HepG2 (cell line): ENCODE results near the gene PRM2. TPM values are rescaled to one million over a fixed set of nuclear protein-coding genes. Genes with fewer than 3 reads are reported as not detected.

Experiments
- BHLHE40 ChIP-seq: IDR thresholded peaks from 2 replicates; pipeline ENCODE4 v1.6.1; 2011; ENCODE audit warnings: low read length, improper control_type of control experiment
- HMG20A ChIP-seq: IDR thresholded peaks from 2 replicates; pipeline ENCODE4 v1.6.1; 2016; ENCODE audit warnings: borderline replicate concordance
- HOMEZ ChIP-seq: IDR thresholded peaks from 2 replicates; pipeline ENCODE4 v1.6.1; 2016; ENCODE audit warnings: low read depth
- HOXA7 ChIP-seq: sonication (generic); formaldehyde crosslinking; IDR thresholded peaks from 2 replicates; pipeline ENCODE4 v1.8.1; 2022; ENCODE audit warnings: mild to moderate bottlenecking, missing genetic modification reagents, moderate library complexity
- HOXD1 ChIP-seq: sonication (generic); formaldehyde crosslinking; IDR thresholded peaks from 2 replicates; pipeline ENCODE4 v1.5.0; 2020; ENCODE audit warnings: missing genetic modification reagents
- MLLT10 ChIP-seq: sonication (generic); formaldehyde crosslinking; IDR thresholded peaks from 2 replicates; pipeline ENCODE4 v1.4.0; 2020; ENCODE audit warnings: missing genetic modification reagents
- NFRKB ChIP-seq: fragments of 450-650 bp; IDR thresholded peaks from 2 replicates; pipeline ENCODE4 v1.6.1; 2017
- PAXIP1 ChIP-seq: sonication (generic); formaldehyde crosslinking; conservative IDR thresholded peaks from 2 replicates; pipeline ENCODE4 v1.4.0; 2020; ENCODE audit warnings: mild to moderate bottlenecking, missing genetic modification reagents, moderate library complexity
- POLR2A ChIP-seq, 2 experiments: IDR thresholded peaks; 2 replicates each; pipeline ENCODE4 v1.6.1; 2011; ENCODE audit warnings: low read depth in 2 of 2, low read length in 2 of 2, mild to moderate bottlenecking in 1 of 2, moderate library complexity in 1 of 2; ENCODE audit not compliant: insufficient read depth in 1 of 2
- POLR2AphosphoS2 ChIP-seq: IDR thresholded peaks from 2 replicates; pipeline ENCODE4 v1.6.1; 2011; ENCODE audit warnings: low read depth, low read length, improper control_type of control experiment
- THAP8 ChIP-seq: sonication (generic); formaldehyde crosslinking; IDR thresholded peaks from 2 replicates; pipeline ENCODE4 v1.5.1; 2020; ENCODE audit warnings: missing genetic modification reagents, mild to moderate bottlenecking, borderline replicate concordance
- ZFP1 ChIP-seq: IDR thresholded peaks from 2 replicates; pipeline ENCODE4 v1.6.1; 2016
- ZFP36 ChIP-seq: fragments of 150-350 bp; IDR thresholded peaks from 2 replicates; pipeline ENCODE4 v1.6.1; 2018; ENCODE audit warnings: borderline replicate concordance, low read length, low read depth; ENCODE audit not compliant: partially characterized antibody
- ZFP36L1 ChIP-seq: sonication (generic); formaldehyde crosslinking; IDR thresholded peaks from 2 replicates; pipeline ENCODE4 v1.8.0; 2022; ENCODE audit warnings: mild to moderate bottlenecking, missing genetic modification reagents, moderate library complexity
- ZNF230 ChIP-seq: sonication (generic); formaldehyde crosslinking; IDR thresholded peaks from 2 replicates; pipeline ENCODE4 v1.4.0; 2020; ENCODE audit warnings: mild to moderate bottlenecking, missing genetic modification reagents
- ZNF607 ChIP-seq: sonication (generic); formaldehyde crosslinking; IDR thresholded peaks from 2 replicates; pipeline ENCODE4 v1.5.1; 2020; ENCODE audit warnings: missing genetic modification reagents, mild to moderate bottlenecking, borderline replicate concordance
- ZNF660 ChIP-seq: sonication (generic); formaldehyde crosslinking; IDR thresholded peaks from 2 replicates; pipeline ENCODE4 v1.5.1; 2020; ENCODE audit warnings: mild to moderate bottlenecking, low read depth, missing genetic modification reagents, borderline replicate concordance
- ZNF772 ChIP-seq: sonication (generic); formaldehyde crosslinking; IDR thresholded peaks from 2 replicates; pipeline ENCODE4 v1.5.0; 2020; ENCODE audit warnings: mild to moderate bottlenecking, missing genetic modification reagents
- ZNF775 ChIP-seq: sonication (generic); formaldehyde crosslinking; IDR thresholded peaks from 2 replicates; pipeline ENCODE4 v1.4.0; 2020; ENCODE audit warnings: missing genetic modification reagents, mild to moderate bottlenecking, moderate library complexity, borderline replicate concordance
- ZNF781 ChIP-seq: sonication (generic); formaldehyde crosslinking; IDR thresholded peaks from 2 replicates; pipeline ENCODE4 v1.5.1; 2020; ENCODE audit warnings: borderline replicate concordance, mild to moderate bottlenecking, missing genetic modification reagents; ENCODE audit errors: not compliant biosample characterization
- polyA plus RNA-seq, 8 experiments: library from polyadenylated mRNA; depleted of rRNA in 3 of 8; stranded (reverse) in 7 of 8; unstranded in 1 of 8; fragments of >200 nt; fragmentation: Illumina TruSeq in 4 of 8; extraction: Trizol in 4 of 8; gene quantifications; 2 replicates each; pipeline versions ENCODE4 v1.2.1 to v1.2.3, GENCODE V29; 2011 to 2016; ENCODE audit warnings: low read depth in 4 of 8, missing spikeins in 1 of 8, mixed read lengths in 1 of 8; ENCODE audit not compliant: insufficient read depth in 1 of 8
- total RNA-seq, 5 experiments: library from RNA; depleted of rRNA; stranded (reverse); fragments of >200 nt; fragmentation: Illumina TruSeq; extraction: Trizol; gene quantifications; 2 replicates each; pipeline ENCODE4 v1.2.3, GENCODE V29; 2016; ENCODE audit warnings: low read depth in 1 of 5
- TF ChIP-seq, protein P1 (sequence below): IDR thresholded peaks from 2 replicates; pipeline ENCODE4 v1.6.1; 2012; ENCODE audit warnings: low read length, improper control_type of control experiment

Gene PRM2
- total and polyA plus RNA-seq, 2 of the 13 experiments (the other 11 are each of a cell fraction or from before 2014, with no cell fraction given), result 0.54 TPM; not detected in 1

DNA sequence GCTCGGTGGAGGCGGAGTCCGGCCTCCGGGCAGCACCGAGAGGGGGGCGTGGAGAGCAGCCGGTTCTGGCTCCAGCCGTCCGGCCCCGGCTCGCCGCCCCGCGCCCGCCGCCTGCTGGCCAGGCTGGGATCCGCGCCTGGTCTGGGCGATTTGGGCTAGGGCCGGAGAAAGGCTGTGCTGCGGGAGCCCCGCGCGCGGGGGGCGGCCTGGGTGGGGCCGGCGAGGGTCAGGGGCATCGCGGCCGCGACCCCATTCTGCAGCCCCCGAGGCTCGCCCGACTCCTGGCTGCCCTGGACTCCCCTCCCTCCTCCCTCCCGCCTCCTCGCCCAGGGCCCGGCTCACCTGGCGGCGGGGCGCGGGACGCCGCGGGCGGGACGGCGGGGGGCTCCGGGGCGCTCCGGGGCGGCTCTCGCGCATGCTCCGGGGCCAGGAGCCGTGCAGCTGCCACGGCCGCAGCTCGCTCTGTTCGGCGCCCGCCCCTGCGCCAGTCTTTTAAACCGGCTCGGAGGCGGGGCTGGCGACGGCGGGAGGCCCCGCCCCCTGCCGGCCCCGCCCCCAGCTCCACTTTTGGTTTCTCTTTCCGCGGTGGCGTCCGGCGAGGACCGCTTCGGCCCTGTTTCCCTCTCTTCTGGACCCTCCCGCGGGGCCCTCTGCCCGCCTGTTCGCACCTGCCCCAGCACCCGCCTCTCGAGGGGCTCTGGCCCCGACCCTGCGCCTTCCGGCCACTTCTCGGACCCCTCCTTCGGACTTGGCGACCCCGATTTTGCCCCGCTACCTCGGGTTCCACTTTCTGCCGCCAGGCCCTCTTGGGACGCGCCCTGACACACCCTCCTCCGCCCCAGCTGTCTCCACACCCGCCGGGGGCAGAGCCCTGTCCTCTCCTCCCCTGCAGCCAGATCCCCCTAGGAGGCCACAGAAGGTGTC, 20.3 kb downstream of the PRM2 start, which contains the start of gene SOCS1 (continued):
- TF ChIP-seq HOMEZ (CRISPR knock-in tag) (no peak), BHLHE40 (peak; percentile 15; the same call in 1 of the 2 replicates), ZFP36L1 (CRISPR knock-in tag) (no peak), ZNF607 (CRISPR knock-in tag) (peak; percentile 80; the same call in 1 of the 2 replicates), ZNF230 (CRISPR knock-in tag) (no peak), HOXD1 (CRISPR knock-in tag) (peak; percentile 93), ZNF781 (CRISPR knock-in tag) (peak; percentile 68), MLLT10 (CRISPR knock-in tag) (peak; percentile 89), ZNF775 (CRISPR knock-in tag) (no peak), ZNF772 (peak; percentile 88), PAXIP1 (CRISPR knock-in tag) (0 out of 2 replicates have a peak, but pooled peaks have one; percentile 20), POLR2AphosphoS2 (peak; percentile 73; the same call in 1 of the 2 replicates), ZNF660 (CRISPR knock-in tag) (no peak), ZFP36 (no peak), ZFP1 (CRISPR knock-in tag) (no peak), HMG20A (CRISPR knock-in tag) (peak; percentile 44; the same call in 1 of the 2 replicates), NFRKB (no peak), THAP8 (CRISPR knock-in tag) (peak; percentile 96), POLR2A (IDR thresholded peaks at IDR 0.05; ENCODE audit: insufficient read depth in 1 of 2, low read depth in 2 of 2, low read length in 2 of 2) (peak in 1 of 2 experiments; percentile 99; a peak in 2 of 4 replicates), HOXA7 (CRISPR knock-in tag) (0 out of 2 replicates have a peak, but pooled peaks have one; percentile 22)
- TF ChIP-seq, protein P1, sequence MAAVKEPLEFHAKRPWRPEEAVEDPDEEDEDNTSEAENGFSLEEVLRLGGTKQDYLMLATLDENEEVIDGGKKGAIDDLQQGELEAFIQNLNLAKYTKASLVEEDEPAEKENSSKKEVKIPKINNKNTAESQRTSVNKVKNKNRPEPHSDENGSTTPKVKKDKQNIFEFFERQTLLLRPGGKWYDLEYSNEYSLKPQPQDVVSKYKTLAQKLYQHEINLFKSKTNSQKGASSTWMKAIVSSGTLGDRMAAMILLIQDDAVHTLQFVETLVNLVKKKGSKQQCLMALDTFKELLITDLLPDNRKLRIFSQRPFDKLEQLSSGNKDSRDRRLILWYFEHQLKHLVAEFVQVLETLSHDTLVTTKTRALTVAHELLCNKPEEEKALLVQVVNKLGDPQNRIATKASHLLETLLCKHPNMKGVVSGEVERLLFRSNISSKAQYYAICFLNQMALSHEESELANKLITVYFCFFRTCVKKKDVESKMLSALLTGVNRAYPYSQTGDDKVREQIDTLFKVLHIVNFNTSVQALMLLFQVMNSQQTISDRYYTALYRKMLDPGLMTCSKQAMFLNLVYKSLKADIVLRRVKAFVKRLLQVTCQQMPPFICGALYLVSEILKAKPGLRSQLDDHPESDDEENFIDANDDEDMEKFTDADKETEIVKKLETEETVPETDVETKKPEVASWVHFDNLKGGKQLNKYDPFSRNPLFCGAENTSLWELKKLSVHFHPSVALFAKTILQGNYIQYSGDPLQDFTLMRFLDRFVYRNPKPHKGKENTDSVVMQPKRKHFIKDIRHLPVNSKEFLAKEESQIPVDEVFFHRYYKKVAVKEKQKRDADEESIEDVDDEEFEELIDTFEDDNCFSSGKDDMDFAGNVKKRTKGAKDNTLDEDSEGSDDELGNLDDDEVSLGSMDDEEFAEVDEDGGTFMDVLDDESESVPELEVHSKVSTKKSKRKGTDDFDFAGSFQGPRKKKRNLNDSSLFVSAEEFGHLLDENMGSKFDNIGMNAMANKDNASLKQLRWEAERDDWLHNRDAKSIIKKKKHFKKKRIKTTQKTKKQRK, result no peak
